HG03571 (cell line): Measurements from ENCODE around the gene PLEKHJ1.
"Not testable (repeated sequence)": the region's sequence is repeated elsewhere in the genome, so short reads cannot be mapped to it uniquely, and the experiment has no call there.

Experiments used
- ATAC-seq: cut with Tn5 transposase; IDR thresholded peaks from one replicate; pipeline ENCODE4 v1.9.1; 2021; ENCODE audit not compliant: unreplicated experiment

The PLEKHJ1 gene

GRCh38 chr19:2200624-2201294 lies 35.4 kb downstream of the PLEKHJ1 start:
- ATAC-seq = not testable (repeated sequence)

GRCh38 chr19:2199861-2200623 lies 36.1 kb downstream of the PLEKHJ1 start:
- no peak for ATAC-seq

GRCh38 chr19:2199215-2199614 lies 36.9 kb downstream of the PLEKHJ1 start:
- no peak for ATAC-seq

GRCh38 chr19:2198317-2198716 lies 37.8 kb downstream of the PLEKHJ1 start:
- no peak for ATAC-seq

GRCh38 chr19:2197270-2197669 lies 38.9 kb downstream of the PLEKHJ1 start:
- ATAC-seq = no peak

- no peak for ATAC-seq
These were observed 40.2 kb downstream of the PLEKHJ1 start for GRCh38 chr19:2195914-2196313.

- ATAC-seq = no peak
These were observed 40.8 kb downstream of the PLEKHJ1 start for GRCh38 chr19:2195361-2195760.

- no peak for ATAC-seq
These were observed 41.5 kb downstream of the PLEKHJ1 start for GRCh38 chr19:2194513-2195078.

- ATAC-seq = no peak
These were observed 42.3 kb downstream of the PLEKHJ1 start for GRCh38 chr19:2193807-2194206.

GRCh38 chr19:2192862-2193261 lies 43.3 kb downstream of the PLEKHJ1 start:
- ATAC-seq = no peak

GRCh38 chr19:2191456-2192310 lies 44.4 kb downstream of the PLEKHJ1 start:
- ATAC-seq = no peak

GRCh38 chr19:2190848-2191455 lies 45.2 kb downstream of the PLEKHJ1 start:
- no peak for ATAC-seq

GRCh38 chr19:2189880-2190279 lies 46.2 kb downstream of the PLEKHJ1 start:
- ATAC-seq = no peak

GRCh38 chr19:2188708-2189385 lies 47.3 kb downstream of the PLEKHJ1 start:
- no peak for ATAC-seq

- ATAC-seq = no peak
These were observed 49.0 kb downstream of the PLEKHJ1 start for GRCh38 chr19:2187159-2187558.

GRCh38 chr19:2186071-2186846 lies 49.9 kb downstream of the PLEKHJ1 start:
- no peak for ATAC-seq

- no peak for ATAC-seq
These were observed 50.4 kb downstream of the PLEKHJ1 start for GRCh38 chr19:2185734-2186070.

GRCh38 chr19:2184422-2184975 lies 51.6 kb downstream of the PLEKHJ1 start:
- ATAC-seq = no peak
